Retinal pigment epithelial cell (primary cell): ENCODE results near the gene BHLHA9.

ENCODE experiments used
- DNase-seq: peaks from one replicate; pipeline ENCODE4 v3.0.0-alpha.2; 2010; ENCODE audit warnings: low read depth
- H3K4me3 ChIP-seq: 2 replicates; pipeline ENCODE4 v1.5.1; 2011; ENCODE audit warnings: mild to moderate bottlenecking, low read length, control low read depth, moderate library complexity
- CTCF ChIP-seq: conservative IDR thresholded peaks from 2 replicates; pipeline ENCODE4 v1.5.1; 2011; ENCODE audit warnings: low read depth, low read length, control low read depth, inconsistent platforms

Gene BHLHA9

GRCh38 chr17:1280652-1281051 lies 10.4 kb downstream of the BHLHA9 start:
- DNase-seq: no peak
- no peak for TF ChIP-seq CTCF
- H3K4me3 ChIP-seq: no peak overlapping the region

GRCh38 chr17:1286379-1287106 lies 16.3 kb downstream of the BHLHA9 start:
- TF ChIP-seq CTCF: no peak
- no peak for DNase-seq
- H3K4me3 ChIP-seq: no peak overlapping the region

DNA sequence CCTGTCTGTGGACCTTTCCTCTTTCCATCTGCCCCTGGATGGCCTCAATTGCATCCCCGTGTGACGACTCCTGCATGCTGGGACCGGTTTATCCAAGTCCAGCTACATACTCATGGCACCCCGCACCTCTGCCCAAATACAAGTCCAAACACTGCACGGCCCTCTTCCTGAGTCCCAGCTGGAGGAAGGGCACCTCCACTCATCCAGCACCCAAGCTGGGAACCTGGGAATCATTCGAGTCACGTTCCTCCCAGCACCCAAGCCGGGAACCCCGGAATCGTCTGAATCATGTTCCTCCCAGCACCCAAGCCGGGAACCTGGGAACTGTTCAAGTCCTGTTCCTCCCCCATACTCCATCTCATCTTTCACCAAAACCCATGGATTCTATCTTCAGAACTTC lies 19.5 kb downstream of the BHLHA9 start:
- no peak for DNase-seq

DNA sequence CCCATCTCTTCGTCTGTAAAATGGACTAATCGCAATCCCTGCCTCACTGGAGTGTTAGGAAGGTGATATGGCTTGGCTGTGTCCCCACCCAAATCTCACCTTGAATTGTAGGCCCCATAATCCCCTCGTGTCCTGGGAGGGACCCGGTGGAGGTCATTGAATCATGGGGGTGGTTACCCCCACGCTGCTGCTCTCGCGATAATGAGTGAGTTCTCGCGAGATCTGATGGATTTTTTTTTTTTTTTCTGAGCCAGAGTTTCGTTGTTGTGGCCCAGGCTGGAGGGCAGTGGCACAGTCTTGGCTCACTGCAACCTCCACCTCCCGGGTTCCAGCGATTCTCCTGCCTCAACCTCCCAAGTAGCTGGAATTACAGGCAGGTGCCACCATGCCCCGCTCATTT lies 20.4 kb downstream of the BHLHA9 start:
- no peak for DNase-seq
- no peak for TF ChIP-seq CTCF
- no peak overlapping the region for H3K4me3 ChIP-seq

More for the DNA sequence above, 19.5 kb downstream of the BHLHA9 start:
- H3K4me3 ChIP-seq: no peak overlapping the region
- no peak for TF ChIP-seq CTCF

DNA sequence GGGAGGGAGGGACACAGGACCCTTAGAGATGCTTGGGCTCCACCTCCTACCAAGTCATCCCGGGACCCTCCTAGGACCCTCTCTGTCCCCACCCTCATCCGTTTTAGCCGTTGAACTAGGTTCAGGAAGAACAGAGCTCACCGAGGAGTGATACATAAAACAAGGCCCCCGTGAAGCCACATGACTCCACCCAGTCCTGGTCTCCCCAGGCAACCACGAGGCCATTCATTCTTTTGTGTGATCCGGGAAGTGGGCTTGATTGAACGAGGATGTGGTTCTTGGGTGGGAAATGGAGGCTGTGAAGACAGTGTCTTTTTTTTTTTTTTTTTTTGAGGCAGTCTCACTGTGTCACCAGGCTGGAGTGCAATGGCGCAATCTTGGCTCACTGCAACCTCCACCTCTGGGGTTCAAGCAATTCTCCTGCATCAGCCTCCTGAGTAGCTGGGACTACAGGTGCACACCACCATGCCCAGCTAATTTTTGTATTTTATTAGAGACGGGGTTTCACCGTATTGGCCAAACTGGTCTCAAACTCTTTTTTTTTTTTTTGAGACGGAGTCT lies 24.0 kb downstream of the BHLHA9 start:
- DNase-seq: no peak
- no peak overlapping the region for H3K4me3 ChIP-seq
- TF ChIP-seq CTCF: no peak

- no peak for DNase-seq
- H3K4me3 ChIP-seq: no peak overlapping the region
- no peak for TF ChIP-seq CTCF
These were observed 28.4 kb downstream of the BHLHA9 start for GRCh38 chr17:1298606-1299005.
